SK-N-SH (cell line): ENCODE data around the gene SAG. TPM values are rescaled to one million over a fixed set of nuclear protein-coding genes. Genes with fewer than 3 reads are reported as not detected.

Experiments
- CTCF ChIA-PET: fragments of 300-600, 350-600 bp; formaldehyde crosslinking; extraction: SDS; loops from one replicate; lab custom pipeline; 2021; lab: Yijun Ruan, JAX
- POLR2A ChIA-PET: fragments of 350-600 bp; sonication (Branson Sonifier 250); formaldehyde crosslinking; extraction: SDS; loops from one replicate; lab custom pipeline; 2020; ENCODE audit warnings: antibody characterized with exemption, inconsistent platforms; lab: Yijun Ruan, JAX
- DNase-seq: peaks from one replicate; pipeline ENCODE4 v3.0.0; 2012
- H2AFZ ChIP-seq: fragments of 200-600 bp; sonication (generic); 2 replicates; pipeline ENCODE4 v1.8.1; 2016; ENCODE audit warnings: antibody characterized with exemption, mild to moderate bottlenecking, low read depth
- H3F3A ChIP-seq: fragments of 200-600 bp; sonication (generic); replicated peaks from 2 replicates; pipeline ENCODE3; 2016; ENCODE audit warnings: antibody characterized with exemption, mild to moderate bottlenecking; ENCODE audit not compliant: insufficient read depth
- H3K27ac ChIP-seq, 2 experiments: fragments of 200-500 bp in 1 of 2; fragments of 200-600 bp in 1 of 2; sonication (Bioruptor generic) in 1 of 2; sonication (generic), shearing (Covaris generic) in 1 of 2; 2 replicates each; pipeline versions ENCODE4 v1.5.1 to v1.6.1; 2014 to 2016; ENCODE audit warnings: low read depth in 2 of 2, inconsistent platforms in 1 of 2, low read length in 1 of 2, mild to moderate bottlenecking in 1 of 2, mixed read lengths in 1 of 2
- H3K27me3 ChIP-seq: fragments of 200-600 bp; sonication (generic), shearing (Covaris generic); 2 replicates; pipeline ENCODE4 v1.6.1; 2016; ENCODE audit warnings: mixed run types; ENCODE audit not compliant: insufficient read depth
- H3K36me3 ChIP-seq, 2 experiments: fragments of 200-500 bp in 1 of 2; fragments of 200-600 bp in 1 of 2; sonication (Bioruptor generic) in 1 of 2; sonication (generic) in 1 of 2; replicated peaks in 1 of 2; 2 replicates each; pipeline versions ENCODE3 to v1.5.1; 2014 to 2016; ENCODE audit warnings: low read length in 1 of 2, mild to moderate bottlenecking in 1 of 2; ENCODE audit not compliant: insufficient read depth in 2 of 2, control insufficient read depth in 1 of 2
- H3K4me1 ChIP-seq, 2 experiments: fragments of 200-500 bp in 1 of 2; fragments of 200-600 bp in 1 of 2; sonication (Bioruptor generic) in 1 of 2; sonication (generic), shearing (Covaris generic) in 1 of 2; 2 replicates each; pipeline versions ENCODE4 v1.5.1 to v1.6.1; 2014 to 2016; ENCODE audit warnings: low read depth in 1 of 2, low read length in 1 of 2, mixed run types in 1 of 2; ENCODE audit not compliant: insufficient read depth in 2 of 2, control insufficient read depth in 1 of 2
- H3K4me2 ChIP-seq: fragments of 200-600 bp; sonication (generic), shearing (Covaris generic); 2 replicates; pipeline ENCODE4 v1.6.1; 2017; ENCODE audit warnings: mixed run types
- H3K4me3 ChIP-seq, 2 experiments: fragments of 200-500 bp in 1 of 2; fragments of 200-600 bp in 1 of 2; sonication (Bioruptor generic) in 1 of 2; sonication (generic), shearing (Covaris generic) in 1 of 2; 2 replicates each; pipeline versions ENCODE4 v1.5.1 to v1.8.1; 2014 to 2016; ENCODE audit warnings: low read depth in 2 of 2, inconsistent platforms in 1 of 2, low read length in 1 of 2, mild to moderate bottlenecking in 1 of 2, mixed read lengths in 1 of 2, moderate library complexity in 1 of 2
- H3K79me2 ChIP-seq: fragments of 200-600 bp; sonication (generic); 2 replicates; pipeline ENCODE4 v1.8.1; 2017; ENCODE audit warnings: mild to moderate bottlenecking; ENCODE audit not compliant: insufficient read depth
- H3K9ac ChIP-seq: fragments of 200-600 bp; sonication (generic); 2 replicates; pipeline ENCODE4 v1.6.1; 2017; ENCODE audit warnings: mixed run types
- H3K9me2 ChIP-seq: fragments of 200-600 bp; sonication (generic); 2 replicates; pipeline ENCODE4 v1.6.1; 2017; ENCODE audit warnings: mixed run types
- H3K9me3 ChIP-seq: fragments of 200-600 bp; sonication (generic); 2 replicates; pipeline ENCODE4 v1.6.1; 2017; ENCODE audit warnings: mixed run types, mild to moderate bottlenecking, moderate library complexity
- H4K20me1 ChIP-seq: fragments of 200-600 bp; sonication (generic); 2 replicates; pipeline ENCODE4 v1.6.1; 2017; ENCODE audit warnings: mild to moderate bottlenecking, mixed run types; ENCODE audit not compliant: insufficient read depth
- CTCF ChIP-seq: fragments of 200-600 bp; sonication (generic); IDR thresholded peaks from 2 replicates; pipeline ENCODE4 v1.6.1; 2017; ENCODE audit warnings: antibody characterized with exemption, mild to moderate bottlenecking, moderate library complexity
- EP300 ChIP-seq, 2 experiments: IDR thresholded peaks; 2 replicates each; pipeline versions ENCODE4 v1.4.0 to v1.6.1; 2012; ENCODE audit warnings: borderline replicate concordance in 1 of 2, low read depth in 1 of 2, low read length in 1 of 2
- EZH2phosphoT487 ChIP-seq: fragments of 200-600 bp; sonication (generic); IDR thresholded peaks from 2 replicates; pipeline ENCODE4 v1.6.1; 2017; ENCODE audit warnings: low read depth, mixed run types, mild to moderate bottlenecking, antibody characterized with exemption, moderate library complexity, borderline replicate concordance
- FOSL2 ChIP-seq: IDR thresholded peaks from 2 replicates; pipeline ENCODE4 v1.4.0; 2012; ENCODE audit warnings: low read depth, mild to moderate bottlenecking, moderate library complexity, borderline replicate concordance
- FOXJ3 ChIP-seq: sonication (generic); formaldehyde crosslinking; IDR thresholded peaks from 2 replicates; pipeline ENCODE4 v1.5.1; 2020; ENCODE audit warnings: mild to moderate bottlenecking, missing genetic modification reagents
- GATA2 ChIP-seq: sonication (generic); formaldehyde crosslinking; IDR thresholded peaks from 2 replicates; pipeline ENCODE4 v1.5.0; 2020; ENCODE audit warnings: mild to moderate bottlenecking, missing genetic modification reagents
- JUND ChIP-seq: IDR thresholded peaks from 2 replicates; pipeline ENCODE4 v1.4.0; 2012
- MAX ChIP-seq: IDR thresholded peaks from 2 replicates; pipeline ENCODE4 v1.4.0; 2012; ENCODE audit warnings: low read depth
- MXI1 ChIP-seq: IDR thresholded peaks from 2 replicates; pipeline ENCODE4 v1.6.1; 2012; ENCODE audit warnings: mild to moderate bottlenecking, low read depth, low read length, improper control_type of control experiment
- NFIC ChIP-seq: IDR thresholded peaks from 2 replicates; pipeline ENCODE4 v1.4.0; 2012; ENCODE audit warnings: borderline replicate concordance
- NRF1 ChIP-seq: IDR thresholded peaks from 2 replicates; pipeline ENCODE4 v1.6.1; 2012; ENCODE audit warnings: low read depth, mild to moderate bottlenecking, low read length
- PBX3 ChIP-seq: IDR thresholded peaks from 2 replicates; pipeline ENCODE4; 2012
- REST ChIP-seq: IDR thresholded peaks from 2 replicates; pipeline ENCODE4 v1.6.1; 2012; ENCODE audit warnings: mild to moderate bottlenecking, low read depth, low read length, moderate library complexity
- TAF1 ChIP-seq: IDR thresholded peaks from 2 replicates; pipeline ENCODE4 v1.6.1; 2012; ENCODE audit warnings: low read depth, mild to moderate bottlenecking, low read length, moderate library complexity, borderline replicate concordance
- TCF12 ChIP-seq: IDR thresholded peaks from 2 replicates; pipeline ENCODE4 v1.4.0; 2012
- USF1 ChIP-seq: IDR thresholded peaks from 2 replicates; pipeline ENCODE4 v1.4.0; 2012; ENCODE audit warnings: low read depth, borderline replicate concordance
- WGBS: methylation state at CpG from one replicate; pipeline ENCODE4 v1.1.6; 2017; ENCODE audit warnings: low lambda C conversion rate; 5-methylcytosine and 5-hydroxymethylcytosine counted together
- polyA plus RNA-seq, 3 experiments: library from polyadenylated mRNA; depleted of rRNA; stranded (reverse); fragments of >200 nt; gene quantifications; 2 replicates each; pipeline ENCODE4 v1.2.3, GENCODE V29; 2012

Gene SAG
- polyA plus RNA-seq, 1 of the 3 experiments (the other 2 are of a cell fraction), result not detected

- no peak for DNase-seq
- Histone ChIP-seq H2AFZ (no peak overlapping the region), H3K4me2 (no peak overlapping the region), H3K9me3 (no peaks in the 10 kb centered on the region), H3K9ac (no peak overlapping the region), H3K27me3 (no peaks in the 10 kb centered on the region), H4K20me1 (no peaks in the 10 kb centered on the region), H3K9me2 (no peaks in the 10 kb centered on the region), H3K79me2 (no peaks in the 10 kb centered on the region), H3K4me1 (peaks cover 20 to 21% of the 10 kb centered on the region in 2 experiments; a peak in 2 of 4 replicates), H3F3A (peaks cover 3% of the 10 kb centered on the region), H3K4me3 (no peak overlapping the region), H3K27ac (no peak overlapping the region), H3K36me3 (no peaks in the 10 kb centered on the region)
- ChIA-PET POLR2A (interaction anchor here (1.2 kb wide), 1 partner anchor 11 kb away, joined by 3 read pairs; no protein-coding TSS in a partner anchor), CTCF (interaction anchor here (1.2 to 3.1 kb wide), 3 partner anchors 11 to 94 kb away, joined by 3 to 15 read pairs (median 4); no protein-coding TSS in a partner anchor)
- WGBS, result 87% methylated on average over 15 of the region's 15 CpGs
- TF ChIP-seq EP300 (IDR thresholded peaks at IDR 0.05; ENCODE audit: borderline replicate concordance in 1 of 2, low read depth in 1 of 2, low read length in 1 of 2) (no peak), TAF1 (no peak), MXI1 (no peak), NRF1 (no peak), EZH2phosphoT487 (no peak)
Observed at GRCh38 chr2:233349005-233349998, 41.7 kb downstream of the SAG start.

- H3K9me3 ChIP-seq, result no peaks in the 10 kb centered on the region
- H3K4me1 ChIP-seq, result peaks cover 26 to 27% of the 10 kb centered on the region in 2 experiments; a peak in 3 of 4 replicates
- peak; percentile 54 for DNase-seq
- no peaks in the 10 kb centered on the region for H3K9me2 ChIP-seq
- peaks cover 3% of the 10 kb centered on the region for H3F3A ChIP-seq
- 18% methylated on average over 8 of the region's 8 CpGs for WGBS
- 0 out of 2 replicates have a peak, but pooled peaks cover 3% of the 10 kb centered on the region for H4K20me1 ChIP-seq
- peak overlapping the region; percentile 25; the same call in 1 of the 2 replicates for H2AFZ ChIP-seq
- POLR2A ChIA-PET, result no interaction called here
- peak overlapping the region; percentile 46; the same call in 1 of the 2 replicates for H3K9ac ChIP-seq
- H3K79me2 ChIP-seq, result peaks cover 9% of the 10 kb centered on the region; the same call in 1 of the 2 replicates
- H3K4me3 ChIP-seq, result no peak overlapping the region
- H3K4me2 ChIP-seq, result peak overlapping the region; percentile 30; the same call in 1 of the 2 replicates
- CTCF ChIA-PET, result interaction anchor here (1.2 to 1.3 kb wide), 2 partner anchors 13 to 92 kb away, joined by 3 to 4 read pairs; no protein-coding TSS in a partner anchor
- H3K36me3 ChIP-seq, result no peaks in the 10 kb centered on the region
- H3K27ac ChIP-seq, result peak overlapping the region in 1 of 2 experiments; percentile 86; a peak in 3 of 4 replicates
- H3K27me3 ChIP-seq, result no peaks in the 10 kb centered on the region
- TF ChIP-seq USF1, result 0 out of 2 replicates have a peak, but pooled peaks have one; percentile 34
- peak; percentile 99 for TF ChIP-seq FOSL2
- TF ChIP-seq JUND, result peak; percentile 98
- 0 out of 2 replicates have a peak, but pooled peaks have one; percentile 38 for TF ChIP-seq REST
- TF ChIP-seq MXI1, result no peak
- TF ChIP-seq FOXJ3 (CRISPR knock-in tag), result no peak
- TF ChIP-seq TCF12, result peak; percentile 81
- peak; percentile 76 for TF ChIP-seq NFIC
- peak; percentile 94 for TF ChIP-seq PBX3
- no peak for TF ChIP-seq GATA2
- TF ChIP-seq CTCF, result no peak
- peak; percentile 79 for TF ChIP-seq MAX
- peak; percentile 37 to 83 for TF ChIP-seq EP300 (IDR thresholded peaks at IDR 0.05; ENCODE audit: borderline replicate concordance in 1 of 2, low read depth in 1 of 2, low read length in 1 of 2)
Observed at GRCh38 chr2:233350708-233351107, 43.1 kb downstream of the SAG start.
